ENCODE measurements around the gene METTL5.

GRCh38 chr2:169822785-169823392 is 1.8 kb downstream of the METTL5 start:
- TF ChIP-seq, protein P1, sequence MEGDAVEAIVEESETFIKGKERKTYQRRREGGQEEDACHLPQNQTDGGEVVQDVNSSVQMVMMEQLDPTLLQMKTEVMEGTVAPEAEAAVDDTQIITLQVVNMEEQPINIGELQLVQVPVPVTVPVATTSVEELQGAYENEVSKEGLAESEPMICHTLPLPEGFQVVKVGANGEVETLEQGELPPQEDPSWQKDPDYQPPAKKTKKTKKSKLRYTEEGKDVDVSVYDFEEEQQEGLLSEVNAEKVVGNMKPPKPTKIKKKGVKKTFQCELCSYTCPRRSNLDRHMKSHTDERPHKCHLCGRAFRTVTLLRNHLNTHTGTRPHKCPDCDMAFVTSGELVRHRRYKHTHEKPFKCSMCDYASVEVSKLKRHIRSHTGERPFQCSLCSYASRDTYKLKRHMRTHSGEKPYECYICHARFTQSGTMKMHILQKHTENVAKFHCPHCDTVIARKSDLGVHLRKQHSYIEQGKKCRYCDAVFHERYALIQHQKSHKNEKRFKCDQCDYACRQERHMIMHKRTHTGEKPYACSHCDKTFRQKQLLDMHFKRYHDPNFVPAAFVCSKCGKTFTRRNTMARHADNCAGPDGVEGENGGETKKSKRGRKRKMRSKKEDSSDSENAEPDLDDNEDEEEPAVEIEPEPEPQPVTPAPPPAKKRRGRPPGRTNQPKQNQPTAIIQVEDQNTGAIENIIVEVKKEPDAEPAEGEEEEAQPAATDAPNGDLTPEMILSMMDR (conservative IDR thresholded peaks at IDR 0.05) = no peak
- no peak for TF ChIP-seq ZFX (IDR thresholded peaks at IDR 0.05)
